Measurements from ENCODE around the gene LTBP3. TPM values are rescaled to one million over a fixed set of nuclear protein-coding genes. Genes with fewer than 3 reads are reported as not detected.
A peak's percentile ranks its signal among the peaks of the same experiment; 100 is the strongest.

Gene LTBP3
- total and polyA plus RNA-seq, 9 of the 15 experiments (the other 6 are each of a cell fraction or from before 2014, with no cell fraction given) = 0.06 to 20.5 (median 4.8) TPM

- no peak for TF ChIP-seq CCNT2 (IDR thresholded peaks at IDR 0.05; ENCODE audit: borderline replicate concordance, extremely low read depth, insufficient read length, low read depth, low read length)
- no peak for TF ChIP-seq TEAD4 (IDR thresholded peaks at IDR 0.05; ENCODE audit: low read length)
- TF ChIP-seq TEAD4 (CRISPR knock-in tag; IDR thresholded peaks at IDR 0.05; ENCODE audit: borderline replicate concordance) = no peak
- TF ChIP-seq ETV1 (tag; conservative IDR thresholded peaks at IDR 0.05; ENCODE audit: low read depth) = no peak; the same call in none of the 2 replicates
- TF ChIP-seq ASH1L (IDR thresholded peaks at IDR 0.05; ENCODE audit: borderline replicate concordance, low read depth, partially characterized antibody) = no peak
- no peak for TF ChIP-seq ZBTB9 (CRISPR knock-in tag; IDR thresholded peaks at IDR 0.05)
- TF ChIP-seq HOXB6 (CRISPR knock-in tag; IDR thresholded peaks at IDR 0.05; ENCODE audit: borderline replicate concordance) = 0 out of 2 replicates have a peak, but pooled peaks have one; percentile 46
- TF ChIP-seq ESRRB (CRISPR knock-in tag; IDR thresholded peaks at IDR 0.05; ENCODE audit: borderline replicate concordance) = no peak
- no peak for TF ChIP-seq SIX5 (IDR thresholded peaks at IDR 0.05; ENCODE audit: borderline replicate concordance in 1 of 2, insufficient read depth in 1 of 2, low read depth in 1 of 2, low read length in 2 of 2)
- TF ChIP-seq THRAP3 (IDR thresholded peaks at IDR 0.05; ENCODE audit: borderline replicate concordance) = no peak
- TF ChIP-seq USF2 (CRISPR knock-in tag; IDR thresholded peaks at IDR 0.05) = no peak
- no peak for TF ChIP-seq CBX2 (IDR thresholded peaks at IDR 0.05; ENCODE audit: insufficient read depth, low read length, poor library complexity, severe bottlenecking)
- no peak for TF ChIP-seq ZNF280A (IDR thresholded peaks at IDR 0.05; ENCODE audit: low read depth, partially characterized antibody)
- no peak; the same call in 1 of the 2 replicates for TF ChIP-seq ZNF766 (CRISPR knock-in tag; conservative IDR thresholded peaks at IDR 0.05)
- TF ChIP-seq EZH2 (IDR thresholded peaks at IDR 0.05; ENCODE audit: borderline replicate concordance, low read depth, low read length) = no peak
- TF ChIP-seq SRSF3 (IDR thresholded peaks at IDR 0.05; ENCODE audit: insufficient read depth, low read length) = no peak
- no peak for TF ChIP-seq RBM15 (IDR thresholded peaks at IDR 0.05; ENCODE audit: insufficient read depth, low read length)
- no peak; the same call in 1 of the 2 replicates for TF ChIP-seq L3MBTL2 (IDR thresholded peaks at IDR 0.05)
- TF ChIP-seq ZNF518B (CRISPR knock-in tag; IDR thresholded peaks at IDR 0.05) = no peak
- TF ChIP-seq SRSF7 (optimal IDR thresholded peaks at IDR 0.05; ENCODE audit: low read depth, low read length) = no peak
These were observed 17.5 kb upstream of the LTBP3 start, which contains the start of gene EHBP1L1 (continued) for GRCh38 chr11:65575568-65576231.
